Heart right ventricle (tissue), 16 donors: ENCODE measurements around the gene TRRAP. TPM values are rescaled to one million over a fixed set of nuclear protein-coding genes. Genes with fewer than 3 reads are reported as not detected.
A peak's percentile ranks its signal among the peaks of the same experiment; 100 is the strongest.

Experiments used
- ATAC-seq, 8 donors: fragments of 200-7000 bp; cut with Tn5 transposase; one replicate each; pipeline ENCODE4 v1.9.1; 2020; ENCODE audit warnings: mild to moderate bottlenecking in 8 of 8, moderate library complexity in 8 of 8, moderate number of reproducible peaks in 1 of 8
- DNase-seq, 2 donors: peaks; one replicate each; pipeline ENCODE4 v3.0.0-alpha.2; 2020
- H3K27ac ChIP-seq, 10 donors: fragments of 200-600 bp; sonication (generic) in 2 of 10; one replicate each; pipeline versions ENCODE4 v1.5.0 to v1.8.0; 2020 to 2022; ENCODE audit warnings: mild to moderate bottlenecking in 3 of 10
- H3K27me3 ChIP-seq, 7 donors: fragments of 200-600 bp; one replicate each; pipeline ENCODE4 v1.8.0; 2021 to 2022; ENCODE audit warnings: mild to moderate bottlenecking in 2 of 7
- H3K36me3 ChIP-seq, 9 donors: fragments of 200-600 bp; sonication (generic) in 1 of 9; one replicate each; pipeline versions ENCODE4 v1.5.0 to v1.8.0; 2020 to 2022; ENCODE audit warnings: mild to moderate bottlenecking in 2 of 9
- H3K4me1 ChIP-seq, 9 donors: fragments of 200-600 bp; sonication (generic) in 1 of 9; one replicate each; pipeline versions ENCODE4 v1.5.0 to v1.8.0; 2020 to 2022; ENCODE audit warnings: mild to moderate bottlenecking in 4 of 9
- H3K4me3 ChIP-seq, 10 donors: fragments of 200-600 bp; sonication (generic) in 2 of 10; one replicate each; pipeline versions ENCODE4 v1.5.0 to v1.8.0; 2020 to 2022; ENCODE audit warnings: mild to moderate bottlenecking in 7 of 10, moderate library complexity in 2 of 10
- H3K9me3 ChIP-seq, 11 donors: fragments of 200-600 bp in 10 of 11; sonication (generic) in 2 of 11; one replicate each; pipeline versions ENCODE4 v1.5.0 to v1.8.0; 2013 to 2022; ENCODE audit warnings: mild to moderate bottlenecking in 2 of 11, control low read depth in 1 of 11, moderate library complexity in 1 of 11
- WGBS, 2 donors: extraction: QIAGEN DNeasy Blood & Tissue Kit; methylation state at CpG; one replicate each; pipeline ENCODE4 v1.1.7; 2013; ENCODE audit warnings: inconsistent platforms in 1 of 2; 5-methylcytosine and 5-hydroxymethylcytosine counted together
- intact Hi-C, 10 donors: fragments of 100-400 bp; cut with DNase I; formaldehyde crosslinking; loops; one replicate each; pipeline versions ENCODE4 v1.11.1 to v1.14.2; 2022
- polyA plus RNA-seq, 2 donors: library from polyadenylated mRNA; stranded (reverse); fragments of 200-250 nt; gene quantifications; one replicate each; pipeline ENCODE4 v1.2.3, GENCODE V29; 2013
- total RNA-seq, 10 donors: library from RNA; stranded (reverse); fragmentation: NEBNext Ultra II Directional in 3 of 10; extraction: Animal tissue kit (Norgen Biotek cat#: 25700) in 3 of 10; gene quantifications; one replicate each; pipeline versions ENCODE4 v1.2.1 to v1.2.4, GENCODE V29; 2021 to 2023
- TF ChIP-seq, protein P1 (sequence below), 9 donors: fragments of 200-600 bp; sonication (generic) in 2 of 9; IDR thresholded peaks; one replicate each; pipeline versions ENCODE4 v1.5.0 to v1.8.0; 2021 to 2022; ENCODE audit warnings: antibody characterized with exemption in 9 of 9, mild to moderate bottlenecking in 5 of 9, moderate library complexity in 1 of 9
- donor health status: Arrhythmogenic right ventricular cardiomyopathy.
- donor health status: ischemic (EF 13 %, LVEDD 7.1; RV severe dilation, severe dysfunction).
- donor health status: healthy with polysubstance abuse.
- donor health status: DM: no; HTN: yes; CAD: no.
- donor health status: DM: no; HTN: no; CAD: no.
- donor health status: ischemic (EF 25% LVEDD 6.9; RV normal size, moderate dysfunction).
- donor health status: ischemic (EF 25% LVEDD 5.7; RV mildly dilated, moderate dysfunction).
- donor health status: healthy.
- donor health status: DM: yes; HTN: yes; CAD: no.
- donor health status: Ischemic cardiomyopathy.
- donor health status: ischemic (EF 35%, LVEDD 5.7; RV mildly dilated, moderate dysfunction).
- donor health status: nonischemic (EF 11% LVEDD 7.7; RV severe dilation, severe dysfunction).
- donor health status: DM: yes; HTN: yes; CAD: no.
- donor health status: PGD.
- donor health status: ischemic (EF 29% LVEDD 5.4; RV normal size, mild dysfunction).
- donor health status: nonischemic (EF 23%, LVEDD 6.1; RV moderate dilation, normal function).

The TRRAP gene
- total and polyA plus RNA-seq, 12 donors: 4.8 to 25.1 (median 21.3) TPM

DNA sequence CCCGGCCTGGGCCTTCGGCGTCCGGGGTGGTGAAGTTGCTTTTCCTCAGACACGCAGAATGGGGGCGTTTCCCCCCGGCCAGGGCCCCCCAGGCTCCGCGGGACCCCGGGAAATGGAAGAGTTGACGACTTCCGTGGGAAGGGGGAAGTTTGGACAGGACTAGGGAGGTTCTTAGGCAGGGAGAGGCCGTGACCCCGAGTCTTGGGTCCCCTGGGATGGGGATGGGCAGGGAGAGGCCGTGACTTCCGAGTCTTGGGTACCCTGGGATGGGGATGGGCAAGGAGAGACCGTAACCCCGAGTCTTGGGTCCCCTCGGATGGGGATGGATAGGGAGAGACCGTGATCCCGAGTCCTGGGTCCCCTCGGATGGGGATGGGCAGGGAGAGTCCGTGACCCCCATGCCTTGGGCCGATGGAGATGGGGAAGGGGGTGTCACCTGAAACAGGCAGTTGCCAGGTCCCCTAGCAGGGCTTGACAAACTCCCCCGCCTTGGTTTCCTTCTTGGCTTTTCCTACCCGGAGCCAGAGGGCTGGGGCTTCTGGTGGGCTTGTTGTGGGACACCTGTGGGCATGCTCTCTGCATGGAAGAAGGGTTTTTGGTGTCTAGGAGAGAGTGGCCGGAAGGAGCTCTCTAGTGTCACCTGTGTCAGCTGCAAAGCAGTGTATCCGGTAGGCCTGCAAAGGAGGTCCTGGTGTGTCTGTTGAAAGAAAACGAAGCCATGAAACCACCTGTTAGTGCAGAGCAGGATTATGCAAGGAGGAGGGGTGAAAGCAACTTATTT is 1.1 kb downstream of the TRRAP start:
- WGBS, 2 donors: 2 to 3% methylated on average over 28 to 29 of the region's 29 CpGs
- Histone ChIP-seq H3K27me3 (no peaks in the 10 kb centered on the region), H3K36me3 (peaks cover 0 to 37% (median 21%) of the 10 kb centered on the region in 9 donors), H3K27ac (peak overlapping the region; percentile 97 to 99 (median 98)), H3K9me3 (no peaks in the 10 kb centered on the region), H3K4me1 (peaks cover 0 to 22% (median 14%) of the 10 kb centered on the region in 9 donors), H3K4me3 (peak overlapping the region; percentile 80 to 100 (median 98))
- intact Hi-C loops: no loop called here
- TF ChIP-seq, protein P1, sequence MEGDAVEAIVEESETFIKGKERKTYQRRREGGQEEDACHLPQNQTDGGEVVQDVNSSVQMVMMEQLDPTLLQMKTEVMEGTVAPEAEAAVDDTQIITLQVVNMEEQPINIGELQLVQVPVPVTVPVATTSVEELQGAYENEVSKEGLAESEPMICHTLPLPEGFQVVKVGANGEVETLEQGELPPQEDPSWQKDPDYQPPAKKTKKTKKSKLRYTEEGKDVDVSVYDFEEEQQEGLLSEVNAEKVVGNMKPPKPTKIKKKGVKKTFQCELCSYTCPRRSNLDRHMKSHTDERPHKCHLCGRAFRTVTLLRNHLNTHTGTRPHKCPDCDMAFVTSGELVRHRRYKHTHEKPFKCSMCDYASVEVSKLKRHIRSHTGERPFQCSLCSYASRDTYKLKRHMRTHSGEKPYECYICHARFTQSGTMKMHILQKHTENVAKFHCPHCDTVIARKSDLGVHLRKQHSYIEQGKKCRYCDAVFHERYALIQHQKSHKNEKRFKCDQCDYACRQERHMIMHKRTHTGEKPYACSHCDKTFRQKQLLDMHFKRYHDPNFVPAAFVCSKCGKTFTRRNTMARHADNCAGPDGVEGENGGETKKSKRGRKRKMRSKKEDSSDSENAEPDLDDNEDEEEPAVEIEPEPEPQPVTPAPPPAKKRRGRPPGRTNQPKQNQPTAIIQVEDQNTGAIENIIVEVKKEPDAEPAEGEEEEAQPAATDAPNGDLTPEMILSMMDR (IDR thresholded peaks at IDR 0.05): peak in 3 of 9 donors; percentile 29 to 43 (median 31)
- DNase-seq (peak in 1 of 2 donors; percentile 17), ATAC-seq (peak; percentile 3 to 66 (median 44))

GRCh38 chr7:98879979-98880315 is 1.6 kb downstream of the TRRAP start:
- intact Hi-C loops: no loop called here
- peak overlapping the region in 6 of 10 donors; percentile 97 to 99 (median 99) for H3K27ac ChIP-seq
- DNase-seq (no peak), ATAC-seq (no peak)
- TF ChIP-seq, protein P1 (IDR thresholded peaks at IDR 0.05): no peak
- H3K36me3 ChIP-seq: peaks cover 0 to 42% (median 24%) of the 10 kb centered on the region in 9 donors
- H3K9me3 ChIP-seq: no peaks in the 10 kb centered on the region
- H3K4me3 ChIP-seq: peak overlapping the region in 8 of 10 donors; percentile 80 to 100 (median 98)
- peaks cover 0 to 22% (median 14%) of the 10 kb centered on the region in 9 donors for H3K4me1 ChIP-seq
- WGBS, 2 donors: 57 to 63% methylated on average over 9 of the region's 9 CpGs
- H3K27me3 ChIP-seq: no peaks in the 10 kb centered on the region

- Histone ChIP-seq H3K36me3 (peaks cover 0 to 48% (median 24%) of the 10 kb centered on the region in 9 donors), H3K27ac (no peak overlapping the region)
Measured at GRCh38 chr7:98880485-98880884, 2.2 kb downstream of the TRRAP start.

DNA sequence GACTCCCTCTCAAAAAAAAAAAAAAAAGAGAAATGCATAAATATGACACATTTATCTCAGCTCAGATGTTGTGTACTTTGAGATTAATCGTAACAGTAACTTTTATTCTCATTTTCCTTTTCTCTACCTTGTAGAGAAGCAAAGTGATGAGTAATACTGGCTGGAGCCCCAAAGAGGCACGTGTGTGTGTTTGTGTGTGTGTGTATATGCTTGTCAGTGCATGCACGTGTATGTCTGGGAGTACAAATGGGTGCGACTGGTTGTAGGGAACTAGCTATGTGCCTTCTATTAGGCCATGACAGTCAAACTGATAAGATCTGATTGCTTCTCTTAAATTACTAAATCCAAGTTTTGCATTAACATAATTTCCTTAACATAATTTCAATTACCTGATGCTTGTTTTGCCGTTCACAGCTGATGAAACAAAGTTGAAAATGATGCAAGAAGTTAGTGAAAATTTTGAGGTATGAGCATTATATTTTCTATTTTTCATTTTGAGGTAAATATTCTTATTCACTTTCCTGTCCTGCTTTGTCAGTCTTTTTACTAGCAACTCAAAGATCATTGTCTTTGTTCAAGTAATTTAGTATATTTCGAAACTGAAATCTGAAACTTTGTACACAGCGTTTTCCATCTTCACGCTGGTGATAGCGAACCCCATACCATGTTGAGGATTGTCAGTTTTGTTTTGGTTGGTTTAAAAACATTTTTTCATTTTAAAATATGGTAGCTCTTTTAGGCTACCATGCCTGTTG is 3.4 kb downstream of the TRRAP start:
- 87 to 91% methylated on average over 9 of the region's 9 CpGs for WGBS, 2 donors
- Histone ChIP-seq H3K9me3 (no peaks in the 10 kb centered on the region), H3K27me3 (no peaks in the 10 kb centered on the region), H3K27ac (no peak overlapping the region), H3K36me3 (peaks cover 0 to 60% (median 24%) of the 10 kb centered on the region in 9 donors), H3K4me1 (peaks cover 0 to 22% (median 14%) of the 10 kb centered on the region in 9 donors), H3K4me3 (no peak overlapping the region)
- TF ChIP-seq, protein P1 (IDR thresholded peaks at IDR 0.05): no peak
- ATAC-seq (no peak), DNase-seq (no peak)
- intact Hi-C loops: no loop called here

More at GRCh38 chr7:98880485-98880884, 2.2 kb downstream of the TRRAP start:
- TF ChIP-seq, protein P1 (IDR thresholded peaks at IDR 0.05): no peak
- ATAC-seq (no peak), DNase-seq (no peak)
- Histone ChIP-seq H3K4me1 (peaks cover 0 to 22% (median 14%) of the 10 kb centered on the region in 9 donors), H3K4me3 (peak overlapping the region in 1 of 10 donors; percentile 99), H3K27me3 (no peaks in the 10 kb centered on the region), H3K9me3 (no peaks in the 10 kb centered on the region)
- intact Hi-C loops: no loop called here
- WGBS, 2 donors: 93 to 94% methylated on average over 8 of the region's 8 CpGs
